SU-DHL-6 (cell line): ENCODE results near the gene ERFL.
A peak's percentile ranks its signal among the peaks of the same experiment; 100 is the strongest.

Experiments
- H2AFZ ChIP-seq: fragments of 200-600 bp; sonication (generic); 2 replicates; pipeline ENCODE4 v1.6.1; 2014; ENCODE audit warnings: low read depth, mild to moderate bottlenecking, moderate library complexity, mixed read lengths, antibody characterized with exemption, low read length; ENCODE audit not compliant: severe bottlenecking
- H3F3A ChIP-seq: fragments of 200-600 bp; shearing (Covaris generic); 2 replicates; pipeline ENCODE4 v1.6.0; 2016; ENCODE audit warnings: antibody characterized with exemption, mild to moderate bottlenecking; ENCODE audit not compliant: insufficient read depth
- H3K27ac ChIP-seq: fragments of 200-600 bp; sonication (generic); 2 replicates; pipeline ENCODE4 v1.5.1; 2016; ENCODE audit warnings: low read depth, mild to moderate bottlenecking, low read length, moderate library complexity, mixed read lengths
- H3K27me3 ChIP-seq: fragments of 200-600 bp; sonication (generic), shearing (Covaris generic); 2 replicates; pipeline ENCODE4 v1.6.0; 2014; ENCODE audit warnings: mild to moderate bottlenecking, low read length
- H3K36me3 ChIP-seq: fragments of 200-600 bp; sonication (generic); 2 replicates; pipeline ENCODE4 v1.6.1; 2014; ENCODE audit warnings: mild to moderate bottlenecking, low read length, mixed read lengths
- H3K4me2 ChIP-seq: fragments of 300-600, 200-600 bp; shearing (Covaris generic), sonication (generic); 2 replicates; pipeline ENCODE4 v1.6.0; 2014; ENCODE audit warnings: low read length, low read depth, mild to moderate bottlenecking; ENCODE audit not compliant: poor library complexity, severe bottlenecking
- H3K4me3 ChIP-seq: fragments of 200-600 bp; sonication (generic); 2 replicates; pipeline ENCODE4 v1.5.1; 2014; ENCODE audit warnings: antibody characterized with exemption, low read length, mild to moderate bottlenecking, mixed read lengths; ENCODE audit not compliant: insufficient read depth, poor library complexity, severe bottlenecking
- H3K79me2 ChIP-seq: fragments of 200-600 bp; sonication (generic); 2 replicates; pipeline ENCODE4 v1.6.1; 2014; ENCODE audit warnings: mild to moderate bottlenecking, low read length, moderate library complexity; ENCODE audit not compliant: insufficient read depth
- H3K9ac ChIP-seq: fragments of 200-600 bp; sonication (generic); 2 replicates; pipeline ENCODE4 v1.7.0; 2014; ENCODE audit warnings: mild to moderate bottlenecking, low read length
- H3K9me2 ChIP-seq: fragments of 200-600 bp; sonication (generic); replicated peaks from 2 replicates; pipeline ENCODE4 v1.6.1; 2014; ENCODE audit warnings: low read length; ENCODE audit not compliant: insufficient read depth
- H3K9me3 ChIP-seq: fragments of 200-600 bp; sonication (generic); 2 replicates; pipeline ENCODE4 v1.6.1; 2014; ENCODE audit warnings: low read length, mixed read lengths; ENCODE audit not compliant: insufficient read depth
- H4K20me1 ChIP-seq: fragments of 200-600 bp; sonication (generic); 2 replicates; pipeline ENCODE4 v1.6.1; 2014; ENCODE audit warnings: low read depth, mild to moderate bottlenecking, antibody characterized with exemption, low read length, moderate library complexity, mixed read lengths
- EZH2phosphoT487 ChIP-seq: fragments of 200-600 bp; sonication (generic), shearing (Covaris generic); conservative IDR thresholded peaks from 2 replicates; pipeline ENCODE4 v1.6.1; 2018; ENCODE audit warnings: mild to moderate bottlenecking, antibody characterized with exemption, low read length, moderate library complexity, mixed read lengths
- TF ChIP-seq, protein P1 (sequence below): fragments of 200-600 bp; sonication (generic); IDR thresholded peaks from one replicate; pipeline ENCODE4 v1.5.1; 2017; ENCODE audit warnings: antibody characterized with exemption, mild to moderate bottlenecking, low read length, moderate library complexity; ENCODE audit not compliant: insufficient read depth, poor library complexity, severe bottlenecking

Gene ERFL

DNA sequence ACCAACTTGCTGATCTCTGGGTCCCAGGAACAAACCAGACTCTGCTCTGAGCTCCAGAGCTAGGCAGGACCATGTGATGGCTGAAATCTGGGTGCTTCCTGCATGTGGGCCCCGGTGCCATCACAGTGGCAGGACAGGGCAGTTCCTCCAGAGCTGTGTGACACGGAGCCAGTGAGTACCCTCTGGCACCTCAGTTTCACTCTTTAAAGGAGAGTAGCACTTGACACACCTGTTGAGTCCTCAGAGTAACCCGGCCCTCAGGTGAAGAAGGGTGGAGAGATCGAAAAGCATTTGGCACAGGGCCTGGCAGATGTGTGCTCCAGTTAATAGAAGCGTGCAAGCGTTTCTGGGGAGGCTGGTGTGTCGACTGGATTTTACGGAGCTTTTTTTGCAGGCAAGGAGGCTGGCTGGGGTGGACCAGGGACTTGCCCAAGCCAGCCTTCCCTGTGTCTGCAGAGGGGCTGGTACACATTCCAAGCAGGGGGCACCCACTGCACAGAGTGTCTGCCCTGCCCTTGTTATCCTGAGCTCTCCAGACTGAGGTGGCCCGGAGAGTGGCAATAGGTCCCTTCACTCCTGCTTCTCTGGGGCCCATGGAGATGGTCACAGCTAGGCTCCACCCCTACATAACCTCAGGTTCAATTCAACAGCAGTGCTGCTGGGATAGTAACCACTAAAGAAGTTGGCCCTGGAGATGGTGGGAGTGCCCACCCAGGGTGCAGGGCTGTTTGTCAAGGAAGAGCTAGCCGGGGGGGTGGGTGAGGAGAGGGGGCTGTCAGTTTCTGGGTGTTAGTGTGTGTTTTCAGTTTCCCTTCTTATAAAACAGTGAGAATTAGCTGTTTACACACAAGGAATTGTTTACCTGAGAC is 59.9 kb downstream of the ERFL start:
- TF ChIP-seq, protein P1, sequence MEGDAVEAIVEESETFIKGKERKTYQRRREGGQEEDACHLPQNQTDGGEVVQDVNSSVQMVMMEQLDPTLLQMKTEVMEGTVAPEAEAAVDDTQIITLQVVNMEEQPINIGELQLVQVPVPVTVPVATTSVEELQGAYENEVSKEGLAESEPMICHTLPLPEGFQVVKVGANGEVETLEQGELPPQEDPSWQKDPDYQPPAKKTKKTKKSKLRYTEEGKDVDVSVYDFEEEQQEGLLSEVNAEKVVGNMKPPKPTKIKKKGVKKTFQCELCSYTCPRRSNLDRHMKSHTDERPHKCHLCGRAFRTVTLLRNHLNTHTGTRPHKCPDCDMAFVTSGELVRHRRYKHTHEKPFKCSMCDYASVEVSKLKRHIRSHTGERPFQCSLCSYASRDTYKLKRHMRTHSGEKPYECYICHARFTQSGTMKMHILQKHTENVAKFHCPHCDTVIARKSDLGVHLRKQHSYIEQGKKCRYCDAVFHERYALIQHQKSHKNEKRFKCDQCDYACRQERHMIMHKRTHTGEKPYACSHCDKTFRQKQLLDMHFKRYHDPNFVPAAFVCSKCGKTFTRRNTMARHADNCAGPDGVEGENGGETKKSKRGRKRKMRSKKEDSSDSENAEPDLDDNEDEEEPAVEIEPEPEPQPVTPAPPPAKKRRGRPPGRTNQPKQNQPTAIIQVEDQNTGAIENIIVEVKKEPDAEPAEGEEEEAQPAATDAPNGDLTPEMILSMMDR, result no peak
- TF ChIP-seq EZH2phosphoT487, result no peak
- H3K27ac ChIP-seq, result peak overlapping the region; percentile 66
- H3K9me2 ChIP-seq, result no peaks in the 10 kb centered on the region
- H4K20me1 ChIP-seq, result peaks cover 13% of the 10 kb centered on the region; the same call in 1 of the 2 replicates
- peaks cover 87% of the 10 kb centered on the region for H3F3A ChIP-seq
- no peaks in the 10 kb centered on the region for H3K27me3 ChIP-seq
- no peaks in the 10 kb centered on the region for H3K9me3 ChIP-seq
- H2AFZ ChIP-seq, result no peak overlapping the region
- H3K4me2 ChIP-seq, result peak overlapping the region; percentile 19
- H3K36me3 ChIP-seq, result peaks cover 17% of the 10 kb centered on the region
- H3K79me2 ChIP-seq, result peaks cover 49% of the 10 kb centered on the region
- no peak overlapping the region for H3K9ac ChIP-seq
- H3K4me3 ChIP-seq, result no peak overlapping the region

DNA sequence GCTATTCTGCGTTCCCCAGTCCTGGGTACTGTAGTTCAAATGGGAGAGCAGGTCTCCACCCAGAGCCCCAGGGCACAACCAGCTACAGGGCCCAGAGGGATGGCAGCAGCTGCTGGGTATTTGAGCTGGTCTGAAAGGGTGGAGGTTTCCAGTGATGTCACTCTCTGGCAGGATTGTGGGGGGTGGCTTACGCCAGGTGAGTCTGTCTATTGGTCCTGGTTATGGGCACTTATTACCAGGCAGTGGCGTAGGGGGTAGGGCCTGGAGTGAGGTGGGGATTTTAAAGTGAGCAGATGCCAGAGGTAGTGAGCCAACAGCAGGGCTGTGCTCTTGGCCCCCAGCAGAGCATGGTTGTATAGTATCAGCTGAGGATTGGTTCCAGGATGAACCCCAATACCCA is 62.0 kb downstream of the ERFL start:
- H4K20me1 ChIP-seq, result peaks cover 30% of the 10 kb centered on the region; the same call in 1 of the 2 replicates
- H3K27ac ChIP-seq, result peak overlapping the region; percentile 18
- peak overlapping the region; percentile 11 for H3K4me2 ChIP-seq

DNA sequence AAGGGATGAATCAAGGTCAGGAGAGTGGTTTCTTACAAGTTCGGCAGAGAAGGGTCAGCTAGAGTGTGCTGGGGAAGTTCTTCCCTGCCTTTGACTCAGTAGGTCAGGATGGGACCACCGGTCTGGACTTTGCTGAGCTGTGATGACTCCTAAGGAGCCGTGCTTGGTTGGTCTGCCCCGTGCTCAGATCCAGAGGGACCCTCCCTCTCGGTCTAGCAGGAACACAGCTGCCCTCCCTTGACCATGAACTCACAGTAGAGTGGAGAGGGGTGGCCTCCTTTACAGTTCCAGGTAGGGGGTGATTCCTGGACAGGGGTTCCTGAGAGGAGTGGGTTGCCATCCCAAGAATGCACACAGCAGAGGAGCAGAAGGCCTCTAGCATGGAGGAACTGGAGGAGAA is 63.9 kb downstream of the ERFL start:
- H3K27me3 ChIP-seq, result no peaks in the 10 kb centered on the region
- H3K9me2 ChIP-seq, result no peaks in the 10 kb centered on the region
- H3K4me2 ChIP-seq, result peak overlapping the region; percentile 33
- H3K9me3 ChIP-seq, result no peaks in the 10 kb centered on the region
- H3K4me3 ChIP-seq, result no peak overlapping the region
- H2AFZ ChIP-seq, result no peak overlapping the region
- H4K20me1 ChIP-seq, result peaks cover 30% of the 10 kb centered on the region; the same call in 1 of the 2 replicates
- H3F3A ChIP-seq, result peaks cover 74% of the 10 kb centered on the region
- H3K27ac ChIP-seq, result peak overlapping the region; percentile 48
- peak overlapping the region; percentile 25; the same call in 1 of the 2 replicates for H3K9ac ChIP-seq
- TF ChIP-seq EZH2phosphoT487, result no peak
- TF ChIP-seq, protein P1, result no peak
- H3K36me3 ChIP-seq, result peaks cover 44% of the 10 kb centered on the region
- peaks cover 81% of the 10 kb centered on the region for H3K79me2 ChIP-seq

More for the DNA sequence above, 62.0 kb downstream of the ERFL start:
- Histone ChIP-seq H3F3A (peaks cover 86% of the 10 kb centered on the region), H3K4me3 (no peak overlapping the region), H3K9me2 (no peaks in the 10 kb centered on the region), H3K9ac (peak overlapping the region; percentile 1; the same call in 1 of the 2 replicates), H2AFZ (no peak overlapping the region), H3K27me3 (no peaks in the 10 kb centered on the region), H3K79me2 (peaks cover 69% of the 10 kb centered on the region), H3K36me3 (peaks cover 38% of the 10 kb centered on the region), H3K9me3 (no peaks in the 10 kb centered on the region)
- no peak for TF ChIP-seq EZH2phosphoT487
- TF ChIP-seq, protein P1, result no peak
